ENCODE results near the gene DIP2B. TPM values are rescaled to one million over a fixed set of nuclear protein-coding genes. Genes with fewer than 3 reads are reported as not detected.

Gene DIP2B
- total and polyA plus RNA-seq, 10 donors: 5.6 to 96.4 (median 61.6) TPM

GRCh38 chr12:50573271-50573670, 68.5 kb downstream of the DIP2B start:
- peaks cover 35 to 92% (median 74%) of the 10 kb centered on the region in 6 donors for H3K4me1 ChIP-seq
- intact Hi-C loops (cut with DNase I; ENCODE audit: low total_unique reads): no loop called here
- TF ChIP-seq POLR2AphosphoS5 (IDR thresholded peaks at IDR 0.05): no peak
- TF ChIP-seq POLR2A (IDR thresholded peaks at IDR 0.05): no peak
- TF ChIP-seq CTCF (IDR thresholded peaks at IDR 0.05 in 8 of 11, conservative IDR thresholded peaks at IDR 0.05 in 3 of 11): no peak
- no peak for DNase-seq
- 97 to 100% (median 98%) methylated on average over 2 of the region's 2 CpGs for WGBS, 5 donors
- H3K27ac ChIP-seq: peak overlapping the region in 6 of 8 donors; percentile 29 to 85 (median 77)
- no peaks in the 10 kb centered on the region for H3K36me3 ChIP-seq
- no peak overlapping the region for H3K4me3 ChIP-seq
- no peaks in the 10 kb centered on the region for H3K27me3 ChIP-seq (replicated peaks in 1 of 7)
- no peaks in the 10 kb centered on the region for H3K9me3 ChIP-seq

DNA sequence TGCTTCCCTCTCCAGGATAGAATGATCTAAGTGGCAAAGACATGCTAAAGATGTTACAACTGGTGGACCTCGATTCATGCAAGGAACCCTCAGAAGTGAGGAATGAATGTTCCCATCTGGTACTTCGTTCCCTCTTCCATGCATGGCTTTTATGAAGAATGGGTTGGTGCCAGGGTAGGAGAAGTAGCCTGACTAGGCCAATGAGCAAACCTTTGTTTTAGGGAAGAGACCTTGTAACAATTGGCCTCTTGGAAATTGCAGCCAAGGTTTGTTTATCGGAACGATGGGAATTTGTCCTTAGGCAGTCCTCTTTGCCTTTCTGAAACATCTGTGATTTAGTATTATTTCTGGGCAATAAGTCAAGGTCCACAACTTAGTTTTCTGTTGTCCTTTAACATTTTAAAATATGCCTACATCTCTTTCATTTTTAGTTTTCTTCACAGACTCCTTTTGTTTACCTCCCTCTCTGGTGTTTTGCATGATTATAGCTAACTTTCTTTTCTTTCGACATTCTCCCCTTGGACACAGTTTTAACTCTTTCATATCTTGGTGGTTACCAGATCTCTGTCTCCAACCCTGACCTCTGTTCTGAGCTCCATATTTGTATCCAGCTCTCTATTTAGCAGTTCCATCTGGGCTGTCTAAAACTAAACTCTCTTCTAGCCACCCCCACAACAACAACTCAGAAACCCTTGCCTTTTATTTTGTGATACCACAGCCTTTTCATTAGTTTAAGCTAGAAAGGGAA, 70.0 kb downstream of the DIP2B start:
- intact Hi-C loops (cut with DNase I; ENCODE audit: low total_unique reads): no loop called here
- peak overlapping the region; percentile 10 to 85 (median 76) for H3K27ac ChIP-seq

GRCh38 chr12:50579757-50580267, 75.0 kb downstream of the DIP2B start:
- Histone ChIP-seq H3K27me3 (replicated peaks in 1 of 7) (no peaks in the 10 kb centered on the region), H3K4me3 (no peak overlapping the region), H3K36me3 (peaks cover 0 to 14% (median 0%) of the 10 kb centered on the region in 6 donors), H3K4me1 (peaks cover 15 to 70% (median 35%) of the 10 kb centered on the region in 6 donors), H3K9me3 (no peaks in the 10 kb centered on the region), H3K27ac (peak overlapping the region in 5 of 8 donors; percentile 5 to 60 (median 34))
- no peak for DNase-seq
- 25 to 76% (median 61%) methylated on average over 1 of the region's 1 CpG for WGBS, 5 donors
- intact Hi-C loops (cut with DNase I; ENCODE audit: low total_unique reads): no loop called here
- TF ChIP-seq CTCF (IDR thresholded peaks at IDR 0.05 in 8 of 11, conservative IDR thresholded peaks at IDR 0.05 in 3 of 11): no peak
- TF ChIP-seq POLR2A (IDR thresholded peaks at IDR 0.05): no peak
- TF ChIP-seq POLR2AphosphoS5 (IDR thresholded peaks at IDR 0.05): no peak

More for the DNA sequence above, 70.0 kb downstream of the DIP2B start:
- Histone ChIP-seq H3K4me3 (no peak overlapping the region), H3K27me3 (replicated peaks in 1 of 7) (no peaks in the 10 kb centered on the region), H3K9me3 (no peaks in the 10 kb centered on the region), H3K4me1 (peaks cover 30 to 89% (median 66%) of the 10 kb centered on the region in 6 donors), H3K36me3 (no peaks in the 10 kb centered on the region)
- 53 to 79% (median 66%) methylated on average over 5 of the region's 5 CpGs for WGBS, 5 donors
- no peak for TF ChIP-seq POLR2A (IDR thresholded peaks at IDR 0.05)
- TF ChIP-seq POLR2AphosphoS5 (IDR thresholded peaks at IDR 0.05): peak in 1 of 3 donors; percentile 34
- no peak for TF ChIP-seq CTCF (IDR thresholded peaks at IDR 0.05 in 8 of 11, conservative IDR thresholded peaks at IDR 0.05 in 3 of 11)
- no peak for DNase-seq

GRCh38 chr12:50580436-50580835, 75.7 kb downstream of the DIP2B start:
- no peak for DNase-seq
- Histone ChIP-seq H3K9me3 (no peaks in the 10 kb centered on the region), H3K4me3 (no peak overlapping the region), H3K36me3 (peaks cover 0 to 19% (median 0%) of the 10 kb centered on the region in 6 donors), H3K27ac (no peak overlapping the region), H3K4me1 (peaks cover 9 to 70% (median 29%) of the 10 kb centered on the region in 6 donors), H3K27me3 (replicated peaks in 1 of 7) (no peaks in the 10 kb centered on the region)
- WGBS, 5 donors: 45 to 77% (median 66%) methylated on average over 3 of the region's 3 CpGs
- TF ChIP-seq CTCF (IDR thresholded peaks at IDR 0.05 in 8 of 11, conservative IDR thresholded peaks at IDR 0.05 in 3 of 11) (no peak), POLR2A (IDR thresholded peaks at IDR 0.05) (no peak), POLR2AphosphoS5 (IDR thresholded peaks at IDR 0.05) (no peak)
- intact Hi-C loops (cut with DNase I; ENCODE audit: low total_unique reads): no loop called here

All from spleen (tissue), 11 donors.